Dermis blood vessel endothelial cell (primary cell): Measurements from ENCODE around the gene WDFY3. TPM values are rescaled to one million over a fixed set of nuclear protein-coding genes. Genes with fewer than 3 reads are reported as not detected.

Source experiments
- DNase-seq: peaks from one replicate; pipeline ENCODE4 v3.0.0; 2010
- total RNA-seq: library from RNA; depleted of rRNA; stranded (reverse); fragments of >200 nt; gene quantifications from 2 replicates; pipeline ENCODE4 v1.2.3, GENCODE V29; 2014

Gene WDFY3
- total RNA-seq, 1 donor from 2014 or later: 103 TPM

DNA sequence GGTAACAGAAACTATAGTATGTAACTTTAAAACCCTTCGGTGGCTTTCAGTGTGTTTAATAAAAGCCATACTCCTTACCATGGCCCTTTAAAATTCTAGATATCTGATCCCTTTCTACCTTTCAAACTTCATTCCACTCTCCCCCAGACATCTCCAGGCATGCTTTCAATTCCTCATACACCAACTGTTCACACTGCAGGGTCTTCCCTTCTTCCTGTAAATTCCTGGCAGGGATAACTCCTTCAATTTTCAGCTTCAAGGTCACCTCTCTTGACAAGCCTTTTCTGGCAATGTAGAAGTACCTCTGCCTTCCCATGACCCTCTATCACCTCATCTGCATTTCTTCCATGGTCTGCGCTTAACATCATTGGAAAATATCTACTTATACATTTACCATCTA, 60.8 kb downstream of the WDFY3 start:
- DNase-seq: no peak

DNA sequence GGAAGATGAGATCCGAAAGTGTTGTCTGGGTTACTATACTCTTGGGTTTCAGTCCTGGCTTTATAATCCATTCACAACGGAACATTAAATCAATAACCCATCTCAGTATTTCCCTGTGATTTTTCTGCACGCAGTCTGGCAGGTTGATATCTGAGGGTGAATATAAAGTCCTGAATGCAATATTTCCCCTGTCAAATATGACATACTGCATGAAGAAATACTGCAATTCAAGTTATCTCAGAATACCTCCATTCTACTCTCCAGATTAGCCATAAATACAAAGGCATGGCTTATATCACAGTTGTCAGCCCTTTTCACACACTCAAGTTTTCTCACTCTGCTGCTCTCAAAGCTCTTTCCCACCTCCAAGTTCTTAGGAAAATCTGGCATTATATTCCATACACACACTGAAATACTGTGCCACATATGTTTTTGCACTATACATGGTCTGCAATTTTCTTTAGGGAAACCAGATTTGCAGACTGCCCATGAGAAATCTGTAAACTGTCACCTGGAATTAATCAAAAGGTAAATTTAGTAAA, 64.7 kb downstream of the WDFY3 start:
- no peak for DNase-seq

DNA sequence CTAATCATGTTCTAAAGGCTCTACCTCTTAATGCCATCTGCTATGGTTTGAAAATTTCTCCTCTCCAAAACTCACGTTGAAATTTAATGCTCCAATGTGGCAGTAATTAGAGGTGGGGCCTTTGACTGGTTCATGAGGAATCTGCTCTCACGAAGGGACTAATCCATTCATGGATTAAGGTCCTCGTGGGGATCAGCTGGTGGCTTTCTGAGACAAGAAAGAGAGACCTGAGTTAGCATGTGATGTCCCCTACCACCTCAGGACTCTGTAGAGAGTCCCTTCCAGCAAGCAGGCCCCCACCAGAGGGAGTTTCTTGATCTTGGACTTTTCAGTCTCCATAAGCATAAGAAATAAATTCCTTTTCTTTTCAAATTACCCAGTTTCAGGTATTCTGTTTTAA, 65.3 kb downstream of the WDFY3 start:
- no peak for DNase-seq

DNA sequence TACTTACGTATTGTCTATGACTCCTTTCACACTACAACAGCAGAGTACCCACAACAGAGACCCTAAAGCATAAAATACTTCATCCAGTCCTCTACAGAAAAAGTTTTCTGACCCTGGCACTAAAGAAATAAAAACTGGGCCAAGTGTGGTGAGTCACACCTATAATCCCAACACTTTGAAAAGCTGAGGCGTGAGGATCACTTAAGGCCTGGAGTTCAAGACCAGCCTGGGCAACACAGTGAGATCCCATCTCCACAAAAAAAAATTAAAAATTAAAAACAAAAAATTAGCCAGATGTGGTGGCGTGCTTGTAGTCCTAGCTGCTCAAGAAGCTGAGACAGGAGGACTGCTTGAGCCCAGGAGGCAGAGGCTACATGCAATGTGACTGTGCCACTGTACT, 66.9 kb downstream of the WDFY3 start:
- DNase-seq: no peak

DNA sequence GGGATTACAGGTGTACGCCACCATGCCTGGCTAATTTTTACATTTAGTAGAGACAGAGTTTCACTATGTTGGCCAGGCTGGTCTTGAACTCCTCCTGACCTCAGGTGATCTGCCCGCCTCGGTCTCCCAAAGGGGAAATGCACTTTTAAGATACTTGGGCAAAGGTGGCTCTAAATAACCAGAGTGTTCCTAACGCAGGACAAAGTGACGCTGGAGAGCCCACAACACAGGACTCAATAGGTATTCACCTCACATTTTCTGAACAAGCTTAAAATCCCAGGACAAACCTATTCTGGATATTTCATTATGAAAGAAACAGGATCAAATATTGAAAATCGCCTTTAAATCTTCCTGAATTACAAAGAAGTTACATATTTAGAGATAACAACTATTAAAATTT, 69.0 kb downstream of the WDFY3 start:
- no peak for DNase-seq

DNA sequence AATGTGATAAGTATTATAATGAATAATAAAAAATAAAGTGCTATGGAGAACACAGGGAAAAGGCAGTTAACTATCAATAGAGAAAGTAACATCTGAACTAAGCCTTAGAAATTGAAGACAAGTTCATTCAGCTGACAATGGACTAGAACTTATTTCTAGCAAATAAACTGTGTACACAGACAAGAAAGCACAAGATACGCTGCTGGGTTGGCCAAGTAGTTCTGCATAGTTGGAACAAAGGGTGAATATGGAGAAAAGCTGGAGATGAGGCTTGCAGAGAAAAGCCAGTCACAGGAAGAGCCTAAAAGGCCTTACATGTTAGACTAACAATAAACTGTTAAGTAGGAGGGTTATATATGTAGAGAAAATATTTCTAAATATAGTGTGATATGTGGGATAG, 71.2 kb downstream of the WDFY3 start:
- no peak for DNase-seq

DNA sequence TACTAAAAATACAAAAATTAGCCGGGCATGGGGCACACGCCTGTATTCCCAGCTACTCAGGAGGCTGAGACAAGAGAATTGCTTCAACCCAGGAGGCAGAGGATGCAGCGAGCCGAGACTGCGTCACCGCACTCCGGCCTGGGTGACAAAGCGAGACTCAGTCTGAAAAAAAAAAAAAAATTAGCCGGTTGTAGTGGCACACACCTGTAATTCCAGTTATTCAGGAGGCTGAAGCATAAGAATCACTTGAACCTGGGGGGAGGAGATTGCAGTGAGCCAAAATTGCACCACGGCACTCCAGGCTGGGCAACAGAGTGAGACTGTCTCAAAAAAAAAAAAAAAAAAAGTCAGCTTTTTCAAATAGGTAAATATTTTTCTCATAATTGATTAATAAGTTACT, 71.9 kb downstream of the WDFY3 start:
- DNase-seq: no peak

DNA sequence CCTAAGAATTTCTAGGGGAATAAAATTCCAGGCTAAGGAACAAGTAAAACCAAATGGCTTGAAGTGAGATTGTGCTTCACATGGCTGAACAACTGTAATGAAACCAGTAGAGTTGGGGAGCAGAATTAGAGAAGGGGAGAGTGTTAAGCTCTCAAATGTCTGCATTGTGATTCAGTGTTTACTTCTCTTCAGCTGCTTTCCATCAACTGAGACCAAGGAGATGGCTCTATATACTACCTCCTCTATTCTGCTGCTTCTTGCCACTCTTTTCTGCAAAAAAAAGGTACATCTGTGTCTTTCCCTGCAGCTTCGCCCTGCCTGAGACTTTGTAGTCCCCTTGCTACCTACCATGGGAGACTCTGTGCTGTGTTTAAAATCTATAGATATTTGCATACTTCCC, 73.5 kb downstream of the WDFY3 start:
- no peak for DNase-seq

DNA sequence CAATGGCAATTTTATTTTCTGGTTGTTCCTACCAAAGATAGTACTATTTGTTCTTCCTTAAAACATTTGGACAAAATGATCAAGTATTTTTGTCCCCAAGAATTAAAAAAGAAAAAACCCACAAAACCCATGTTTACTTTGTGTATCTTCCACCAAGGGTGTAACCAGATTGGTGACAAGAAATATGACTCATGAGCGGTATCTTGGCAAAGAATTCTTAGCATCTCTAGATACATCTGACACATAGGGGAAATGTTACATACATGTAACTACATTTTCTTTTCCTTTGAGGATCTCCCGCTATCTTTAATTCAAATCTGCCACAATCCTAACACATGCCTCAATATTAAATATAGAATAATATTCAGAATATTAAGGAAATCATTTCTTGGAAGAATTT, 78.7 kb downstream of the WDFY3 start:
- DNase-seq: peak; percentile 47

DNA sequence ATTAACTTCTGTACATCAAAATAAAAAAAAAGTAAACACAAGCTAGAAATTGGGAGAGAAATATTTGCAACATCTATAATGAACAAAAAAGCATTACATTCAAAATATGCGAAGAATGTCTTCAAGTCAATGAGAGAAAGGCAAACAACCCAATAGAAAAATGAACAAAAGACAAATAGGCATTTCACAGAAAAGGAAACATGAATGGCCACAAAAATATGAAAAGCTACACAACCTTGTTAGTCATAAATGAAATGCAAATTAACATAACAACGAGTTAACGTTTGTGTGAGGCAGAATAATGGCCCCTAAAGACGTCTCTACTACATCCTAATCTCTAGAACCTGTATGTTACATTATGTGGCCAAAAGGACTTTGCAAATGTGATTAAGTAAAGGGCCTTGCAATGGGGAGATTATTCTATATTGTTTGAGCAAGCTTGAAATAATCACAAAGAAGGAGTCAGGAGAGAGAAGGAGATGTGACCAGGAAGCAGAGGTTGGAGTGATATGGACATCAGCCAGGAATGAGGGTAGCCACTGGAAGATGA, 86.8 kb downstream of the WDFY3 start:
- peak; percentile 45 for DNase-seq

DNA sequence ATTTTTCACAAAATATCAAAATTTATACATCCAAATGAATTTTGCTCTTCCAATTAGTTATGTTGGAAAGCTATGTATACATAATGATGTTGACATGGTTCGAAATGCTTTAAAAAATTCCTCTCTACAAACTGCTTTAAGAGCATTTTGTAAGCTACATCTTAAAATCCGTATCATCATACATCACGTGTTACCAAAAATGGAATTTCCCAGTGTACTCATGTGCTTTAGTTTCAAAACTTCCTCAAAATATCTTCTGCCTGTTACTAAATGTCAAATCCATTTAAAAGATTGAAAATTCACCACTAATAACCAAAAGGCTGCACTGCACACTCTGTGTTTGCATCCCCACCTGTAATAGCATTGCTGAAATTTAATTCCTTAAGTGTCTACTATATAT, 87.9 kb downstream of the WDFY3 start:
- DNase-seq: no peak

DNA sequence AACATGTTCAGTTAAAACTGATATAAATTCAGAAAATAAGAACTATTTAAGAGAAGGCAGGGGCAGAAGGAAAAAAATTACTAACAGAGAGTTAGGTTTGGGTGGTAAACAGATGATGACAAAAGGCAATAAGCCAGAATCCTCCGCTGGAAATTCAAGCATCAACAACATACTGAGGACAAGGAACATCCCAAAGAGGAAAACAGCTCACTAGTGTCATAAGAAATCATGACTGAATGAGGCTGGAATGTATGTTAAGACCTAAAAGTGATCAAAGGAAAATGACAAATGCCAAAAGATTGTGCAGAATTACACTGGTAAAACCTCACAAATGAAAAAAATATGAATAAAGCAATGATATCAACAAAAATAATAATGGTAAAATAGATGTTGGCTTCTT, 88.4 kb downstream of the WDFY3 start:
- peak; percentile 85 for DNase-seq

DNA sequence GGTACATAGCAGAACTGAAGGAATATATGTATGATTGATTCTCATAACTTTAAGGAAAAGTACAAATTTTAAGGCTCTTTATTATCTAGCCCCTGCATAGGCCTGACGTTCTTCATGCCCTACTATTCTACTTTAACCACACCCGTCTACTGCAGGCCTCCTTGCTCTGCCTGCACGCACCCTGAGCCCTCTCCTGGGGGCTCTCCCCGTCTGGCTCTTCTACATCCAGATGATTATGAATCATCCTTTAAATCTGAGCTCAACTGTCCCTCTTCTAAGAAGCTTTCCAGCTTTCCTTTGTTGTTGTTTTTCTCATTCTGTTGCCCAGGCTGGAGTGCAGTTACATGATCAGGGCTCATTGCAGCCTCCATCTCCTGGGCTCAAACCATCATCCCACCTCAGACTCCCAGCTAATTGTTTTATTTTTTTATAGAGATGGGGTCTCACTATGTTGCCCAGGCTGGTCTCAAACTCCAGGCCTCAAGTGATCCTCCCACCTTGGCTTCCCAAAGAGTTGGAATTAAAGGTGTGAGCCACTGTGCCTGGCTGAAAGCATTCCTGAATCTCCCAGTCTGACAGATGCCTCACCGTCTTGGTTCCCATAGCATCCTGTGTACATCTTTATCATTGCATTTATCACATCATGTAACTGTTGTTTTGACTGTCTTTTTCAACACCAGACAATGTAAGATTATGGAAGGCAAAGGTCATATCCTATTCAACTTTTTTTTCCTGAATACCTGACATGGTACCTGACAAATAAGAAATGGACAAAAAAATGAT, 89.2 kb downstream of the WDFY3 start:
- no peak for DNase-seq

DNA sequence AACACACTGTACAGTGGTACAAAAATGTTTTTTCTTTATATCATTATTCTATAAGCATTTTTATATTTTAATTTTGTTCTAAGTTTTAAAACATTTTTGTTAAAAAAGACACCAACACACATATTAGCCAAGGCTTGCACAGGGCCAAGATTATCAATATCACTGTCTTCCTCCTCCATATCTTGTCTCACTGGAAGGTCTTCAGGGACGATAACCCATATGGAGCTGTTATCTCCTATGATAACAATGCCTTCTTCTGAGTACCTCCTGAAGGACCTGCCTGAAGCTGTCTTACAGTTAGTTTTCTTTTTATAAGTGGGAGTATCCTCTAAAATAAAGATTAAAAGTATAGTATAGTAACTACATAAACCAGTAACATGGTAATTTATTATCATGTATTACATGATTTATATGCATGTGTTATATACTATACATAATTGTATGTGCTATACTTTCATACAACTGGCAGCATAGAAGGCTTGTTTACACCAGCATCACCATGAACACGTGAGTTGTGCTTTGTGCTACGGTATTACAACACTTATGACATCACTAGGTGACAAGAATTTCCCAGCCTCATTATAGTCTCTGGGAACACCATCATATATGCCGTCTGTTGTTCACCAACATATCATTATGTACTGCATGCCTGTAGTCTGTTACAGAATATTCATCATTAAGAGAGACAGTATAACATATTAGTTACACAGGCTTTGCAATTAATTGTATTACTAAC, 90.7 kb downstream of the WDFY3 start:
- DNase-seq: no peak

DNA sequence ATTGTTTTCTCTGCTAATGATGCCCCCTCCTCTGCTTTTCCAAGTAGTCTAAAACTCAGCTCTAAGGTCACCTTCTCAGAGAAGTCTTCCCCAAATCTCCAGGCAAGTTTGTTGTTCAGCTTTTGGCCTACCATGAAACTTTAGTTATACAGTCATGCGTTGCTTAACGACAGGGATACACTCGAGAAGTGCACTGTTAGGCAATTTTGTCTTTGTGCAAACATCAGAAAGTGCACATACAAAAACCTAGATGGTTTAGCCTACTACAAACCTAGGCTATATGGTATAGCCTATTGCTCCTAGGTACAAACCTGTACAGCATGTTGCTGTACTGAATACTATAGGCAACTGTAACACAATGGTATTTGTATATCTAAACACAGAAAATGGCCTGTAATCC, 91.9 kb downstream of the WDFY3 start:
- DNase-seq: no peak

DNA sequence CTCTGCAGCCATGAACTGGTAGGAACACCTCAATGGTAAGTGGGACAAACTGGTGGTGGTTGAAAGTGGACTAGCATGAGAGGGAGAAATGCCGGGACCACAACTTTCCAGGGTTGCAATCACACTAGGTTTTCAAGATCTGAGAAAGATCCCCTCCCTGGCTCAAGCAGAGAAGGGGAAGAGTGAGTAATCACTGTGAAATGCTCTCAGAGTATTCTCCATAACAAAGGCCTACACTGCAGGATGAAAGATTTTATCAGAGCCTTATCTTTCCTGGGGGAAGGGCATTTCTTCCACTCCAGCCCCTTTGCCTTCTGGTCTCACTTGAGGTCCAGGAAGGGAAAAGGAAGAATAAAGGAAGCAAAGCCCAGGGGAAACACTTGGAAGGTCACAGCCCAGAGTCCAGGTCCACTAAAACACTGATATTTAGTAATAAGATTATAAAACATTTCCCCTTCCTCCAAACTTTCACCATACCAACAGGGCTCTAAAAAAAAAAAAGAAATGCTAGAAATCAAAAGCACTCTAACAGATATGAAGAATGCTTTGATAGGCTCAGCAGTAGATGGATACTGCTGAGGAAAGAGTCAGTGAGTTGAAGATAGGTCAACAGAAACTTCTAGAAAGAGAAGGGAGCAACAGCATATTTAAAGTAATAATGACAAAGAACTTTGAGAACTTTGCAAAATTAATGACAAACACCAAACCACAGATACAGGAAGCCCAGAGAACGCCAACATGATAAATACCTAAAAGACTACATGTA, 95.9 kb downstream of the WDFY3 start:
- peak; percentile 90 for DNase-seq

DNA sequence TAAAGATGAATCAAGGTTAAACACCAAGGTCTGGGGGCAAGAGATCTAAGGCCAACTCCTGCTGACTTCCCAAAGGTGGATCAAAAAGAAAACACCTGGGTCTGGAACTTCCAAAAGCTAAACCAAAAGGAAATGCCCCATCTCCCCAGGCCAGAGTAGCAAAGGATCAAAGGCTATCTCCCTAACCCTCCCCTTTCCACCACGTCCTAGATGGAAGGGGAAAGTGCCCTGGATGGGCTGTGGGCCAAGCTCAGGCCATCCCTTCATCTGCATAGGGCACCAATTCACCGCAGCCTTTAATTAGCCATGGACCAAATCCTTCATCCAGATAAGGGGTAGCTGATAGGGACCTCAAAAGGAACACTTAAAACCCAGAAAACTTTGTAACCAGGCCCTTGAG, 100.2 kb downstream of the WDFY3 start:
- no peak for DNase-seq

DNA sequence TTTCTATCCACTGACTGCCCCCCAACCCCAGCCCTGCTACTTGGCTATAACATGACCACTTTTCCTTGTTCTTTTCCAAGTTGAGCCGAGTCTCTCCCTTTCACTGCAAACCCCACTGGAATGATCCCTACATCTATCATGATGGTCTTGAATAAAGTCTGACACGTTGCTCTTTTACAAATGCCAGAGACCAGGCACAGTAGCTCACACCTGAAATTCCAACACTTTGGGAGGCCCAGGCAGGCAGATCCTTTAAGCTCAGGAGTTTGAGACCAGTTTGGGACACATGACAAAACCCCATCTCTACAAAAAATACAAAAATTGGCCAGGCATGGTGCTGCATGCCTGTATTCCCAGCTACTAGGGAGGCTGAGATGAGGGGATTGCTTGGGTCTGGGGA, 100.9 kb downstream of the WDFY3 start:
- DNase-seq: no peak

DNA sequence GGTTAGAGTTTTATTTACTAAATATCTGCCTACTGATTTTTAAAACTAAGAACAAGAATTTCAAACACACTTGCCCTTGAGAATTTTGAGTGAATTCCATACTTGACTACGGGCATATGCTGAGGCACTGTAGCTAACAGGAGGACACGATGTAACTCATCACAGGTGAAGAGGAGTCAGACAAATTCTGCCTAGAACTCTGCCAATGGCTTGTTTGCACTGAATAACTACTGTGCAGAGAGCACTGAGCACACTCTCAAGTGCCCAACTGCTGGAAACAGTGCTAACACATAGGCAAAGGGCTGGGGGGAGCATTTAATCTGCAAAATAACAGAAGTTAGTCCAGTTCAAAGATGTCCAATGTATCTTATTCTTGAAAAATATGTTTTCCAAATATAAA, 104.4 kb downstream of the WDFY3 start:
- no peak for DNase-seq

DNA sequence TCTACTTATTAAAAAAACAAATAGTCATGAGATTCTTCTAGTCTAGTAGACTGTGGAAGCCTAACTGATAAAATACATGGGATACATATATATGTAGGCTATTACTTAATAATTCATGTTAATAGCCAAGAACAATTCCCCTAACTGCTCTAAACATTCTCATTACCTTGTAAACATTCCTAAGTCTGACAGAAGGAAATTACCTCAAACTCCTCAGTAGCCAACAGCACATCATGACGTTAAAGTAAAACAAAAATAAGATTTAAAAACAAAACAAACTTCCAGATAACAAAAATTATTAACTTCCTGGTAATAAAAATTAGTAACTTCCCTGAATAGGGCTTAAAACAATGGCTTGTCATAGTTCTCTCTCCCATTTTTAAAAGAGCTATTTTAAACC, 109.2 kb downstream of the WDFY3 start:
- DNase-seq: peak; percentile 57

DNA sequence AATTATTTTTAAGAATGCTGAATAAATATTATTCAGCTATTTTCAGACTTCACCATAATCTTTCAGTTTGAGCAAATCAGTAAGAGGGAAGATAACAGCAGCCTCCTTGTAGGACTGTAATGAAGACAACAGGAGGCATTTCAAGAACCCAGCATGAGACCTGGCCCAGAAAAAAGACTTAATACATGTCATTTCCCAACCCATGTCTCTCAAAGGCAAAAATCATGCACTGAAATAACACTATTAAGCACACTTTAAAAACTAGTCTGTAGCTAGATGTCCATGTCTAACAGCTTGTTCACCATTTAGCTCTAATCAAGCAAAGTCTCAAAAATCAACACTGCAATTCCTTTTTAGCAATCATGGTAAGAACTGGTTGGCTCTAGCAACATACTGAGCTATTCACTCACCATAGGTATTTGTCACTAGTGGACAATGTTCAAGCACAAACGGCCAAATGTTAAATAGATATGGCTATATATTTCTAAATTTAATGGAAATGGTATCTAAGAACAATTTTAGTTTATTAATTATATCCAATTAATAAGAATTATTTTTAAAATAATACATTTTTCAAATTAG, 109.9 kb downstream of the WDFY3 start:
- no peak for DNase-seq

DNA sequence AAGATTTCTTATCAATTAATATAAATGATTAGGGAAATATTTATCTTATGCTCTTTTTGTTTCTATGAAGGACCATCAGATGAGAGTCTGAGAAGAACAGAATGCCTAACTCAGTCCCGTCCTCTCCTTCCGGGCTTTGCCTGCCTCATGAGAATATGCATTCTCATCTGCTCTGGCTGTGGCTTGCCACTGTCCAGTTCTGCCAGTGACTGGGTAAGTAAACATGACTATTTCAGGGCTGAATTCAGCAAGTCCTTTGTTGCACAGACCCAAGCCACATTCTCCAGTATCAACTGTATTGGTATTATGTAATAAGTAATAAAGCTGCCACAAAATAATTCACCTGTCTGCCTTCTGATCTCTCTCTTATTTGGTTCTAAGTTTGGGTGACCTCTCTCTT, 110.7 kb downstream of the WDFY3 start:
- no peak for DNase-seq

DNA sequence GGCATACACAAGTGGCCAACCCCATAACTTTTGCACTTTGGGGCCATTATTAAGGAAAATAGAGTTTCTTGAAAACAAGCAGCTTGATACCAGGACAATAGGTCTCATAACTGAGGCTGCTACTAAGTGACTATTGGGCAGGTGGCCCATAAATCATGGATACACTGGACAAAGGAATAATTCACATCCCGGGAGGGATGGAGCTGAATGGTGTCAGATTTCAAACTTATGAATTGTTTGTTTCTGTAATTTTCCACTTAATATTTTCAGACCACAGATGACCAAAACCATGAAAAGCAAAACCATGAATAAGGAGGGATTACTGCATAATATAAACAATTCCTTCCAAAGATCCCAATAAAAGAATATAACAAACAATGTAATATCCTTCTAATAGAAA, 114.4 kb downstream of the WDFY3 start:
- DNase-seq: peak; percentile 82
